Measurements from ENCODE around the gene MRPS17.

- TF ChIP-seq CTCF (optimal IDR thresholded peaks at IDR 0.05 in 1 of 3, IDR thresholded peaks at IDR 0.05 in 1 of 3, conservative IDR thresholded peaks at IDR 0.05 in 1 of 3; ENCODE audit: extremely low read depth in 1 of 3, insufficient read depth in 2 of 3, low read length in 3 of 3) (peak in 1 of 3 experiments; percentile 73), EZH2 (IDR thresholded peaks at IDR 0.05; ENCODE audit: low read length) (no peak)
Observed at GRCh38 chr7:55964261-55965099, 12.8 kb downstream of the MRPS17 start, which contains the start of gene NIPSNAP2.
